Rectal smooth muscle tissue (tissue), 1 donor: ENCODE data around the gene KLF7.
"Not testable (repeated sequence)": the region's sequence is repeated elsewhere in the genome, so short reads cannot be mapped to it uniquely, and the experiment has no call there.

ENCODE experiments used
- H3K27ac ChIP-seq: one replicate; pipeline ENCODE4 v1.7.0; 2013; ENCODE audit warnings: low read depth, low read length, inconsistent platforms
- H3K27me3 ChIP-seq: one replicate; pipeline ENCODE4 v1.7.0; 2013; ENCODE audit warnings: low read length; ENCODE audit not compliant: control insufficient read depth, insufficient read depth
- H3K36me3 ChIP-seq: one replicate; pipeline ENCODE4 v1.7.0; 2013; ENCODE audit warnings: low read length; ENCODE audit not compliant: control insufficient read depth, insufficient read depth
- H3K4me1 ChIP-seq: one replicate; pipeline ENCODE4 v1.7.0; 2013; ENCODE audit warnings: low read length; ENCODE audit not compliant: control insufficient read depth, insufficient read depth
- H3K4me3 ChIP-seq: one replicate; pipeline ENCODE4 v1.7.0; 2013; ENCODE audit warnings: low read length
- H3K9ac ChIP-seq: one replicate; pipeline ENCODE4 v1.7.0; 2013; ENCODE audit warnings: low read length

The KLF7 gene

GRCh38 chr2:207037023-207037422 lies 128.7 kb downstream of the KLF7 start:
- H3K9ac ChIP-seq, H3K4me1 ChIP-seq, H3K36me3 ChIP-seq, H3K27me3 ChIP-seq, H3K4me3 ChIP-seq, H3K27ac ChIP-seq: not testable (repeated sequence)

GRCh38 chr2:207035875-207036274 lies 129.9 kb downstream of the KLF7 start:
- no peaks in the 10 kb centered on the region for H3K4me1 ChIP-seq
- no peak overlapping the region for H3K27ac ChIP-seq
- no peaks in the 10 kb centered on the region for H3K27me3 ChIP-seq

GRCh38 chr2:207032490-207032889 lies 133.3 kb downstream of the KLF7 start:
- Histone ChIP-seq H3K27ac (no peak overlapping the region), H3K4me3 (no peak overlapping the region), H3K36me3 (no peaks in the 10 kb centered on the region), H3K9ac (no peak overlapping the region), H3K27me3 (no peaks in the 10 kb centered on the region), H3K4me1 (no peaks in the 10 kb centered on the region)

More at GRCh38 chr2:207035875-207036274, 129.9 kb downstream of the KLF7 start:
- Histone ChIP-seq H3K4me3 (no peak overlapping the region), H3K36me3 (no peaks in the 10 kb centered on the region), H3K9ac (no peak overlapping the region)
